IMR-90 (cell line): ENCODE data around the gene DNAJB12. TPM values are rescaled to one million over a fixed set of nuclear protein-coding genes. Genes with fewer than 3 reads are reported as not detected.

ENCODE experiments used
- ATAC-seq: fragments of 200-7000 bp; cut with Tn5 transposase; 2 replicates; pipeline ENCODE4 v1.9.1; 2020; ENCODE audit warnings: low read depth, mild to moderate bottlenecking, moderate library complexity
- BruUV-seq: library from RNA; stranded (reverse); fragments of 400-500 nt; replicated peaks from 2 replicates; lab custom pipeline; 2021; lab: Mats Ljungman, UMichigan
- CTCF ChIA-PET: fragments of 300-600 bp; formaldehyde crosslinking; extraction: SDS; loops from one replicate; lab custom pipeline; 2021; ENCODE audit warnings: antibody characterized with exemption; lab: Yijun Ruan, JAX
- POLR2A ChIA-PET: fragments of 300-600 bp; sonication (Branson Sonifier 250); formaldehyde crosslinking; loops from one replicate; lab custom pipeline; 2022; ENCODE audit warnings: antibody characterized with exemption; ENCODE audit not compliant: unreplicated experiment; lab: Charles Lee
- DNase-seq: peaks from one replicate; pipeline ENCODE4 v3.0.0; 2013
- H2AFZ ChIP-seq: replicated peaks from 2 replicates; pipeline ENCODE3; 2013; ENCODE audit warnings: low read length, mild to moderate bottlenecking; ENCODE audit not compliant: poor library complexity
- H2AK5ac ChIP-seq: 2 replicates; pipeline ENCODE4 v1.6.1; 2013; ENCODE audit warnings: low read depth, low read length, inconsistent platforms
- H2AK9ac ChIP-seq: replicated peaks from 2 replicates; pipeline ENCODE3; 2013; ENCODE audit warnings: mild to moderate bottlenecking, low read depth, low read length, moderate library complexity; ENCODE audit not compliant: poor library complexity
- H2BK120ac ChIP-seq: 2 replicates; pipeline ENCODE4 v1.6.1; 2013; ENCODE audit warnings: low read depth, low read length, inconsistent platforms
- H2BK15ac ChIP-seq: 3 replicates; pipeline ENCODE4 v1.6.1; 2013; ENCODE audit warnings: low read depth, low read length, inconsistent platforms
- H2BK20ac ChIP-seq: 2 replicates; pipeline ENCODE4 v1.6.1; 2013; ENCODE audit warnings: low read depth, mild to moderate bottlenecking, inconsistent platforms, low read length, moderate library complexity
- H2BK5ac ChIP-seq: 2 replicates; pipeline ENCODE4 v1.6.1; 2013; ENCODE audit warnings: mild to moderate bottlenecking, low read depth, low read length, inconsistent platforms; ENCODE audit not compliant: poor library complexity, severe bottlenecking
- H3K14ac ChIP-seq: replicated peaks from 2 replicates; pipeline ENCODE4 v1.6.1; 2013; ENCODE audit warnings: low read depth, low read length, inconsistent platforms
- H3K18ac ChIP-seq: 2 replicates; pipeline ENCODE4 v1.6.1; 2013; ENCODE audit warnings: low read depth, low read length, control low read depth
- H3K23ac ChIP-seq: 2 replicates; pipeline ENCODE4 v1.6.1; 2013; ENCODE audit warnings: low read depth, low read length, inconsistent platforms
- H3K27ac ChIP-seq: 2 replicates; pipeline ENCODE4 v1.5.1; 2013; ENCODE audit warnings: mild to moderate bottlenecking, control low read depth, low read length; ENCODE audit not compliant: insufficient read depth
- H3K27me3 ChIP-seq: 2 replicates; pipeline ENCODE4 v1.6.1; 2013; ENCODE audit warnings: low read length; ENCODE audit not compliant: control insufficient read depth, insufficient read depth
- H3K36me3 ChIP-seq: 2 replicates; pipeline ENCODE4 v1.6.1; 2013; ENCODE audit warnings: low read length, mixed read lengths; ENCODE audit not compliant: control insufficient read depth, insufficient read depth
- H3K4ac ChIP-seq: 2 replicates; pipeline ENCODE4 v1.6.1; 2013; ENCODE audit warnings: low read depth, low read length, inconsistent platforms
- H3K4me1 ChIP-seq: 2 replicates; pipeline ENCODE4 v1.6.1; 2013; ENCODE audit warnings: low read length, mixed read lengths; ENCODE audit not compliant: control insufficient read depth, insufficient read depth
- H3K4me2 ChIP-seq: 2 replicates; pipeline ENCODE4 v1.6.1; 2013; ENCODE audit warnings: low read depth, mild to moderate bottlenecking, control low read depth, low read length, moderate library complexity
- H3K4me3 ChIP-seq: 2 replicates; pipeline ENCODE4 v1.5.1; 2013; ENCODE audit warnings: low read depth, mild to moderate bottlenecking, control low read depth, low read length, moderate library complexity; ENCODE audit not compliant: insufficient read depth
- H3K56ac ChIP-seq: 2 replicates; pipeline ENCODE4 v1.6.1; 2013; ENCODE audit warnings: low read length, inconsistent platforms; ENCODE audit not compliant: insufficient read depth; ENCODE audit errors: extremely low read depth
- H3K79me1 ChIP-seq, 2 experiments: 2 replicates each; pipeline ENCODE4 v1.6.1; 2013; ENCODE audit warnings: low read length in 2 of 2, inconsistent platforms in 1 of 2, low read depth in 1 of 2
- H3K9ac ChIP-seq: 2 replicates; pipeline ENCODE4 v1.6.1; 2013; ENCODE audit warnings: low read depth, low read length, control low read depth
- H3K9me1 ChIP-seq: 2 replicates; pipeline ENCODE4 v1.6.1; 2013; ENCODE audit warnings: low read length, inconsistent platforms; ENCODE audit not compliant: insufficient read depth
- H3K9me3 ChIP-seq: 2 replicates; pipeline ENCODE4 v1.6.1; 2013; ENCODE audit warnings: low read length; ENCODE audit not compliant: control insufficient read depth, insufficient read depth
- H4K20me1 ChIP-seq: 2 replicates; pipeline ENCODE4 v1.6.1; 2013; ENCODE audit warnings: low read length, inconsistent platforms; ENCODE audit not compliant: insufficient read depth
- H4K5ac ChIP-seq: 2 replicates; pipeline ENCODE4 v1.6.1; 2013; ENCODE audit warnings: mild to moderate bottlenecking, low read depth, low read length, control low read depth
- H4K8ac ChIP-seq, 2 experiments: 2 replicates each; pipeline ENCODE4 v1.6.1; 2013; ENCODE audit warnings: low read depth in 2 of 2, low read length in 2 of 2, control low read depth in 1 of 2, inconsistent platforms in 1 of 2
- H4K91ac ChIP-seq: 2 replicates; pipeline ENCODE4 v1.6.1; 2013; ENCODE audit warnings: low read depth, low read length, inconsistent platforms; ENCODE audit not compliant: insufficient read depth
- MXI1 ChIP-seq: IDR thresholded peaks from 2 replicates; pipeline ENCODE4 v1.6.1; 2012; ENCODE audit warnings: low read depth, mild to moderate bottlenecking, low read length, moderate library complexity, borderline replicate concordance
- WGBS, 2 experiments: methylation state at CpG; one replicate each; pipeline versions ENCODE4 v1.1.5 to v1.1.7; 2013; ENCODE audit warnings: missing lambda C conversion rate in 2 of 2; ENCODE audit not compliant: insufficient read length in 1 of 2; ENCODE audit errors: extremely low coverage in 2 of 2; 5-methylcytosine and 5-hydroxymethylcytosine counted together
- dilution Hi-C: fragments of 300-500 bp; cut with HindIII; formaldehyde crosslinking; loops from one replicate; pipeline ENCODE4 v1.14.3; 2018; ENCODE audit warnings: low sequenced_read_pairs; ENCODE audit not compliant: unreplicated experiment
- in situ Hi-C: fragments of 300-500 bp; cut with MboI; formaldehyde crosslinking; loops from 3 replicates; pipeline ENCODE4 v1.14.3; 2019; ENCODE audit warnings: low sequenced_read_pairs, inconsistent platforms, mixed read lengths
- intact Hi-C: fragments of 100-400 bp; cut with micrococcal nuclease; formaldehyde crosslinking; loops from 2 replicates; pipeline ENCODE4 v1.10.0; 2022
- polyA plus RNA-seq, 3 experiments: library from polyadenylated mRNA; depleted of rRNA; stranded (reverse); fragments of >200 nt; gene quantifications; 2 replicates each; pipeline ENCODE4 v1.2.3, GENCODE V29; 2012; ENCODE audit warnings: low replicate concordance in 1 of 3
- total RNA-seq: library from RNA; depleted of rRNA; stranded (reverse); fragments of >200 nt; gene quantifications from 2 replicates; pipeline ENCODE4 v1.2.3, GENCODE V29; 2012
- TF ChIP-seq, protein P1 (sequence below): fragments of 150-350 bp; IDR thresholded peaks from 2 replicates; pipeline ENCODE4 v1.6.1; 2017; ENCODE audit warnings: mild to moderate bottlenecking, antibody characterized with exemption, low read length, low read depth

The DNAJB12 gene
- total and polyA plus RNA-seq, 2 of the 4 experiments (the other 2 are of a cell fraction) = 18.3 to 24.0 TPM

DNA sequence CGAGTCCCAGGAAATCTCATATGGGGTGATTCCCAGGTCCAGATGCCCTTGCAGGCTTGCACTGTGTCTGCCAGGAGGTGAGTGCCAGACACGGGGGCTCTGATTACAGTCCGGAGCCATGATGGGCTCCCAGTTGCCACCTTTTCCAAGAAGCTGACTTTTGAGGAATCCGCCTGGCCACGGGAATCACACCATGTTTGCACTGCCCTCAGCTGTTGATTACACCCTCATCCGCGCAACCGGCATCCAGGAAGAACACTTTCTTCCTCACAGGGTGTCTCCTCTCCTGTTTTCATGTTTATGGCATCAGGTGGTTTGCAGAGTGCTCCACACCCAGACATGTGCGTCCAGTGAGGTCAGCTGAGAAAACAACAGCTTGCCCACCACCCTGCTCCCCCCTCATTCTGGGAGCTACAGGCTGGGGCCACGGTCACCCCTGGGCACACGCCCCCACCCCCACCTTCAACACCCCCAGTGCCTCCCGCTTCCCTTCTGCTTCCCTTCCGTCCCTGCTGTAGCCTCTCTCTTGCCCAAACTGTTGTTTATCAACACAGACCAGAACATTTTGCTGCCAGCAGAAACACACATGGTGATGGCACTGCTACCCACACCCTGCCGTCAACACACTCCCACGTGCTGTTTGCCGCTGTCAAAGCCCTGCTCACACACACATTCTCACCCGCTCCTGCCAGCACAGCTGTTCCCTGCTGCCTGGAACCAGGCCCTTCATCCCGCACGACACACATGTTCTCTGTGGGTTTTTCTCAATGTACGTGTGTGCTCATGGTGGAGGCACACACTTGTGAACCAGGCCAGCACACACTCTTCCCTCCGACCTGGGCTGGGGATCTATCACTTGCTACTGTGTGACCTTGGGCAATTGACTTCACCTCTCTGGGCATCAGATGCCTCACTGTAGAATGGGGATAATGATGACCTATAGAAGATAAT, 45.2 kb downstream of the DNAJB12 start:
- no peak overlapping the region for H3K56ac ChIP-seq
- in situ Hi-C loops (no loop called here), dilution Hi-C loops (no loop called here), intact Hi-C loops (no loop called here)
- no peaks in the 10 kb centered on the region for H3K79me1 ChIP-seq
- no peaks in the 10 kb centered on the region for H4K20me1 ChIP-seq
- peak overlapping the region; percentile 94 for H2AFZ ChIP-seq
- no TSS peak for BruUV-seq
- no peaks in the 10 kb centered on the region for H3K9me3 ChIP-seq
- peaks cover 15% of the 10 kb centered on the region for H3K4me1 ChIP-seq
- H3K27ac ChIP-seq = no peak overlapping the region
- ATAC-seq = peak; percentile 25
- no peak overlapping the region for H3K9ac ChIP-seq
- H2BK15ac ChIP-seq = peak overlapping the region; percentile 72; the same call in 2 of the 3 replicates
- H3K27me3 ChIP-seq = no peaks in the 10 kb centered on the region
- H3K18ac ChIP-seq = no peak overlapping the region
- peak overlapping the region; percentile 64; the same call in 1 of the 2 replicates for H3K14ac ChIP-seq
- H3K4me2 ChIP-seq = no peak overlapping the region
- no peak overlapping the region for H2BK5ac ChIP-seq
- peak; percentile 38 for DNase-seq
- no peak overlapping the region for H4K5ac ChIP-seq
- peak overlapping the region; percentile 97 for H2AK9ac ChIP-seq
- H3K9me1 ChIP-seq = peaks cover 18% of the 10 kb centered on the region
- peak; percentile 83 for TF ChIP-seq MXI1
- TF ChIP-seq, protein P1, sequence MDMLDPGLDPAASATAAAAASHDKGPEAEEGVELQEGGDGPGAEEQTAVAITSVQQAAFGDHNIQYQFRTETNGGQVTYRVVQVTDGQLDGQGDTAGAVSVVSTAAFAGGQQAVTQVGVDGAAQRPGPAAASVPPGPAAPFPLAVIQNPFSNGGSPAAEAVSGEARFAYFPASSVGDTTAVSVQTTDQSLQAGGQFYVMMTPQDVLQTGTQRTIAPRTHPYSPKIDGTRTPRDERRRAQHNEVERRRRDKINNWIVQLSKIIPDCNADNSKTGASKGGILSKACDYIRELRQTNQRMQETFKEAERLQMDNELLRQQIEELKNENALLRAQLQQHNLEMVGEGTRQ = no peak
- H3K4ac ChIP-seq = peak overlapping the region; percentile 78
- H3K36me3 ChIP-seq = no peaks in the 10 kb centered on the region
- peak overlapping the region; percentile 95; the same call in 1 of the 2 replicates for H2BK20ac ChIP-seq
- ChIA-PET CTCF (no interaction called here), POLR2A (interaction anchor here (0.6 kb wide), 1 partner anchor 180 kb away, joined by 3 read pairs; no protein-coding TSS in a partner anchor)
- 60% methylated on average over 12 of the region's 21 CpGs; no CpG with 5 or more reads in 1 of the 2 experiments for WGBS, 2 experiments
- H3K23ac ChIP-seq = peak overlapping the region; percentile 76; the same call in 1 of the 2 replicates
- peak overlapping the region; percentile 73 for H4K91ac ChIP-seq
- H2BK120ac ChIP-seq = peak overlapping the region; percentile 89
- H2AK5ac ChIP-seq = peak overlapping the region; percentile 96
- H3K4me3 ChIP-seq = no peak overlapping the region
- H4K8ac ChIP-seq = peak overlapping the region in 1 of 2 experiments; percentile 96; a peak in 2 of 4 replicates
